HCT116 (cell line): ENCODE measurements around the gene MCAM. TPM values are rescaled to one million over a fixed set of nuclear protein-coding genes. Genes with fewer than 3 reads are reported as not detected.

Experiments
- ATAC-seq: fragments of 200-7000 bp; cut with Tn5 transposase; 2 replicates; pipeline ENCODE4 v1.9.1; 2020; ENCODE audit warnings: mild to moderate bottlenecking, moderate library complexity
- BruUV-seq: library from RNA; stranded (reverse); fragments of 400-500 nt; replicated peaks from 2 replicates; lab custom pipeline; 2021; lab: Mats Ljungman, UMichigan
- CTCF ChIA-PET: fragments of 300-600 bp; sonication (Branson Sonifier 250); formaldehyde crosslinking; loops from one replicate; lab custom pipeline; 2021; ENCODE audit warnings: antibody characterized with exemption; lab: Charles Lee
- POLR2A ChIA-PET: fragments of 300-600, 350-600 bp; sonication (Branson Sonifier 250); formaldehyde crosslinking; loops from one replicate; lab custom pipeline; 2021; ENCODE audit warnings: antibody characterized with exemption; lab: Charles Lee
- RAD21 ChIA-PET, 2 experiments: fragments of 300-600 bp; sonication (Branson Sonifier 250); formaldehyde crosslinking; loops; one replicate each; lab custom pipeline; 2023; ENCODE audit warnings: low total read pairs in 2 of 2; ENCODE audit not compliant: uncharacterized antibody in 2 of 2, unreplicated experiment in 2 of 2, low non-redundant PET in 1 of 2; lab: Charles Lee
- DNase-seq: peaks from one replicate; pipeline ENCODE4 v3.0.0-alpha.2; 2010; ENCODE audit warnings: low read depth, low spot score
- H2AFZ ChIP-seq: fragments of 200-600 bp; shearing (Covaris generic), sonication (generic); 2 replicates; pipeline ENCODE4 v1.6.1; 2017; ENCODE audit warnings: low read depth, mixed run types, mixed read lengths, antibody characterized with exemption, low read length; ENCODE audit not compliant: poor library complexity, severe bottlenecking
- H3K27ac ChIP-seq: 2 replicates; pipeline ENCODE4 v1.5.1; 2012; ENCODE audit warnings: low read depth, low read length
- H3K27me3 ChIP-seq: fragments of 200-600 bp; sonication (generic); 2 replicates; pipeline ENCODE4 v1.6.1; 2016; ENCODE audit warnings: mixed run types, low read length, mixed read lengths; ENCODE audit not compliant: insufficient read depth
- H3K36me3 ChIP-seq, 2 experiments: fragments of 200-500 bp in 1 of 2; fragments of 200-600 bp in 1 of 2; sonication (Bioruptor generic) in 1 of 2; sonication (generic) in 1 of 2; 2 replicates each; pipeline versions ENCODE4 v1.5.1 to v1.6.1; 2014 to 2016; ENCODE audit warnings: low read length in 2 of 2, inconsistent platforms in 1 of 2, mixed read lengths in 1 of 2, mixed run types in 1 of 2; ENCODE audit not compliant: insufficient read depth in 2 of 2, control insufficient read depth in 1 of 2
- H3K4me1 ChIP-seq, 2 experiments: fragments of 200-600 bp in 1 of 2; sonication (generic) in 1 of 2; 2 replicates each; pipeline versions ENCODE4 v1.5.1 to v1.6.1; 2012 to 2017; ENCODE audit warnings: low read length in 2 of 2, inconsistent platforms in 1 of 2, mild to moderate bottlenecking in 1 of 2, mixed read lengths in 1 of 2, mixed run types in 1 of 2, moderate library complexity in 1 of 2; ENCODE audit not compliant: insufficient read depth in 2 of 2, control insufficient read depth in 1 of 2
- H3K4me2 ChIP-seq: fragments of 200-600 bp; sonication (generic); 2 replicates; pipeline ENCODE4 v1.6.1; 2017; ENCODE audit warnings: mixed run types, low read length, mixed read lengths
- H3K4me3 ChIP-seq, 2 experiments: fragments of 200-600 bp in 1 of 2; sonication (generic) in 1 of 2; replicated peaks in 1 of 2; 2 replicates each; pipeline ENCODE4 v1.5.1; 2011 to 2016; ENCODE audit warnings: low read length in 2 of 2, control low read depth in 1 of 2, low read depth in 1 of 2, mild to moderate bottlenecking in 1 of 2, mixed read lengths in 1 of 2, mixed run types in 1 of 2
- H3K79me2 ChIP-seq: fragments of 200-600 bp; sonication (generic); 2 replicates; pipeline ENCODE4 v1.6.1; 2017; ENCODE audit warnings: mild to moderate bottlenecking, mixed run types, low read length, moderate library complexity, mixed read lengths; ENCODE audit not compliant: insufficient read depth
- H3K9ac ChIP-seq: fragments of 200-600 bp; sonication (generic); 2 replicates; pipeline ENCODE4 v1.6.1; 2016; ENCODE audit warnings: low read length, mixed read lengths
- H3K9me2 ChIP-seq: fragments of 200-600 bp; sonication (generic), shearing (Covaris generic); 2 replicates; pipeline ENCODE4 v1.6.1; 2017; ENCODE audit warnings: mixed run types, mild to moderate bottlenecking, moderate library complexity; ENCODE audit not compliant: insufficient read depth
- H3K9me3 ChIP-seq, 2 experiments: fragments of 200-500 bp in 1 of 2; fragments of 200-600 bp in 1 of 2; sonication (Bioruptor generic) in 1 of 2; sonication (generic) in 1 of 2; 2 replicates each; pipeline ENCODE4 v1.6.1; 2014 to 2017; ENCODE audit warnings: low read length in 2 of 2, mixed read lengths in 2 of 2, inconsistent platforms in 1 of 2, low read depth in 1 of 2, mild to moderate bottlenecking in 1 of 2, mixed run types in 1 of 2, moderate library complexity in 1 of 2; ENCODE audit not compliant: control insufficient read depth in 1 of 2, insufficient read depth in 1 of 2
- H4K20me1 ChIP-seq: fragments of 200-600 bp; sonication (generic), shearing (Covaris generic); 2 replicates; pipeline ENCODE4 v1.6.1; 2017; ENCODE audit warnings: mixed run types, mild to moderate bottlenecking, moderate library complexity; ENCODE audit not compliant: insufficient read depth
- EZH2phosphoT487 ChIP-seq: fragments of 200-600 bp; IDR thresholded peaks from 2 replicates; pipeline ENCODE4 v1.6.1; 2018; ENCODE audit warnings: antibody characterized with exemption, borderline replicate concordance
- FOSL1 ChIP-seq: IDR thresholded peaks from 2 replicates; pipeline ENCODE4 v1.6.1; 2012; ENCODE audit warnings: low read depth
- POLR2AphosphoS5 ChIP-seq: IDR thresholded peaks from 2 replicates; pipeline ENCODE4 v1.6.1; 2011; ENCODE audit warnings: mild to moderate bottlenecking, low read depth, low read length, moderate library complexity
- RAD21 ChIP-seq: IDR thresholded peaks from 2 replicates; pipeline ENCODE4 v1.6.1; 2012; ENCODE audit warnings: low read depth, mild to moderate bottlenecking
- REST ChIP-seq: IDR thresholded peaks from 2 replicates; pipeline ENCODE4 v1.6.1; 2012; ENCODE audit warnings: low read depth
- SIN3A ChIP-seq: IDR thresholded peaks from 2 replicates; pipeline ENCODE4 v1.6.1; 2012; ENCODE audit warnings: low read depth
- SRF ChIP-seq: IDR thresholded peaks from 2 replicates; pipeline ENCODE4 v1.6.1; 2012; ENCODE audit warnings: low read depth
- ZBTB33 ChIP-seq: IDR thresholded peaks from 2 replicates; pipeline ENCODE4 v1.6.1; 2011; ENCODE audit warnings: mild to moderate bottlenecking, low read length, moderate library complexity; ENCODE audit not compliant: insufficient replicate concordance; ENCODE audit errors: extremely low read depth
- ZFX ChIP-seq: fragments of 450-650 bp; IDR thresholded peaks from 2 replicates; pipeline ENCODE4 v1.6.1; 2017
- intact Hi-C: fragments of 100-400 bp; cut with micrococcal nuclease; formaldehyde crosslinking; loops from 2 replicates; pipeline ENCODE4 v1.10.0; 2022
- total RNA-seq: library from RNA; stranded (reverse); gene quantifications from one replicate; pipeline ENCODE4 v1.2.1, GENCODE V29; 2021; ENCODE audit not compliant: unreplicated experiment

The MCAM gene
- total RNA-seq, 1 experiment from 2014 or later = 17.4 TPM

- H3K9me3 ChIP-seq = no peaks in the 10 kb centered on the region
- no peak for ATAC-seq
- H3K4me1 ChIP-seq = peaks cover 0 to 17% of the 10 kb centered on the region in 2 experiments; a peak in 3 of 4 replicates
- no peak overlapping the region for H3K27ac ChIP-seq
- H3K27me3 ChIP-seq = no peaks in the 10 kb centered on the region
- H3K4me3 ChIP-seq = no peak overlapping the region
- no peaks in the 10 kb centered on the region for H3K36me3 ChIP-seq
- no peak for DNase-seq
- no peaks in the 10 kb centered on the region for H3K9me2 ChIP-seq
- ChIA-PET RAD21 (no interaction called here), POLR2A (no interaction called here), CTCF (interaction anchor here (1.1 kb wide), 1 partner anchor 13 kb away, joined by 3 read pairs; no protein-coding TSS in a partner anchor)
- no peak overlapping the region for H3K4me2 ChIP-seq
- H3K79me2 ChIP-seq = no peaks in the 10 kb centered on the region
- TF ChIP-seq REST (no peak), EZH2phosphoT487 (no peak), RAD21 (no peak), ZBTB33 (no peak), POLR2AphosphoS5 (no peak), ZFX (no peak), SRF (no peak), SIN3A (no peak), FOSL1 (no peak)
- H2AFZ ChIP-seq = no peak overlapping the region
- no peaks in the 10 kb centered on the region for H4K20me1 ChIP-seq
- no peak overlapping the region for H3K9ac ChIP-seq
- no TSS peak for BruUV-seq
- intact Hi-C loops = no loop called here
These were observed 26.8 kb upstream of the MCAM start for GRCh38 chr11:119343726-119344125.
